Smooth muscle cell (in vitro differentiated cells): ENCODE results near the gene CTDSP2. TPM values are rescaled to one million over a fixed set of nuclear protein-coding genes. Genes with fewer than 3 reads are reported as not detected.

Experiments
- DNase-seq: peaks from one replicate; lab custom pipeline; 2025; ENCODE audit not compliant: unreplicated experiment; lab: John Stamatoyannopoulos, UW
- H2AFZ ChIP-seq: fragments of 200-600 bp; sonication (generic); 2 replicates; pipeline ENCODE4 v1.6.0; 2016; ENCODE audit warnings: antibody characterized with exemption, low read depth, mild to moderate bottlenecking
- H3F3A ChIP-seq: fragments of 200-600 bp; sonication (generic); 2 replicates; pipeline ENCODE4 v1.6.0; 2017; ENCODE audit warnings: antibody characterized with exemption, low read depth
- H3K27ac ChIP-seq: fragments of 200-600 bp; sonication (generic); 2 replicates; pipeline ENCODE4 v1.5.1; 2016; ENCODE audit warnings: low read depth, mild to moderate bottlenecking
- H3K27me3 ChIP-seq: fragments of 200-600 bp; sonication (generic); 2 replicates; pipeline ENCODE4 v1.6.1; 2016; ENCODE audit warnings: low read depth, mild to moderate bottlenecking
- H3K36me3 ChIP-seq: fragments of 200-600 bp; sonication (generic); 2 replicates; pipeline ENCODE4 v1.5.1; 2016; ENCODE audit warnings: low read depth
- H3K4me1 ChIP-seq: fragments of 200-600 bp; sonication (generic); 2 replicates; pipeline ENCODE4 v1.5.1; 2016; ENCODE audit warnings: low read depth
- H3K4me2 ChIP-seq: fragments of 200-600 bp; sonication (generic); 2 replicates; pipeline ENCODE4 v1.6.0; 2016; ENCODE audit warnings: mild to moderate bottlenecking
- H3K4me3 ChIP-seq: fragments of 200-600 bp; sonication (generic); 2 replicates; pipeline ENCODE4 v1.5.1; 2016; ENCODE audit warnings: mild to moderate bottlenecking
- H3K79me2 ChIP-seq: fragments of 200-600 bp; sonication (generic); 2 replicates; pipeline ENCODE4 v1.6.0; 2016; ENCODE audit warnings: low read depth, mild to moderate bottlenecking
- H3K9ac ChIP-seq: fragments of 200-600 bp; sonication (generic); 2 replicates; pipeline ENCODE4 v1.6.0; 2016; ENCODE audit warnings: low read depth
- H3K9me3 ChIP-seq: fragments of 200-600 bp; sonication (generic); replicated peaks from 2 replicates; pipeline ENCODE4 v1.5.1; 2016; ENCODE audit warnings: low read depth
- H4K20me1 ChIP-seq: fragments of 200-600 bp; sonication (generic); 2 replicates; pipeline ENCODE4 v1.6.0; 2016; ENCODE audit warnings: low read depth
- WGBS: methylation state at CpG from one replicate; pipeline ENCODE4 v1.1.7; 2016; ENCODE audit warnings: low lambda C conversion rate; 5-methylcytosine and 5-hydroxymethylcytosine counted together
- polyA plus RNA-seq: library from polyadenylated mRNA; unstranded; fragments of >200 nt; fragmentation: Nextera tagmentation; extraction: Ambion mirVana; gene quantifications from 2 replicates; pipeline ENCODE4 v1.2.1, GENCODE V29; 2016
- total RNA-seq: library from RNA; depleted of rRNA; stranded (reverse); fragments of >200 nt; gene quantifications from 2 replicates; pipeline ENCODE4 v1.2.3, GENCODE V29; 2014
- TF ChIP-seq, protein P1 (sequence below): fragments of 200-600 bp; sonication (generic); IDR thresholded peaks from 2 replicates; pipeline ENCODE4 v1.5.1; 2017; ENCODE audit warnings: borderline replicate concordance, mild to moderate bottlenecking, antibody characterized with exemption; ENCODE audit not compliant: insufficient read depth, poor library complexity, severe bottlenecking

Gene CTDSP2
- total and polyA plus RNA-seq, 2 experiments from 2014 or later = 62.0 to 77.4 TPM

DNA sequence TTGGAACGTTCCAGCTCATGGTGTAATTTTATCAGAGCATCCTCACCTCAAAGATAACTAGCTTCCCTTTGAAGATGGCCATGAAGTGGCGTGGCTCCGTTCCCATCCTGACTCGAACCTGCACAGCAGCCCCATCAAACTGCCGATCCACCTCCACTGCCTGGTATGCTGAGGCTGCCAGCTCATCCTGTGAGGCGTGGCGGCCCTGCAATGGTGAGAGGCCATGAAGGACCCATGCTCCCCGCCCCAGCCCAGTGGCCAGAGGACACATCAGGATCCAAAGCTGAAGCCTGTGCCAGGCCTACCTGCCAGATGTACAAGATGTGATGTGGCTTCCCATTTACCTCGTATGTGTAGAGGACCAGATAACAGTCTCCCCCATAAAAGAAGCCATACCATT is 39.2 kb downstream of the CTDSP2 start:
- TF ChIP-seq, protein P1, sequence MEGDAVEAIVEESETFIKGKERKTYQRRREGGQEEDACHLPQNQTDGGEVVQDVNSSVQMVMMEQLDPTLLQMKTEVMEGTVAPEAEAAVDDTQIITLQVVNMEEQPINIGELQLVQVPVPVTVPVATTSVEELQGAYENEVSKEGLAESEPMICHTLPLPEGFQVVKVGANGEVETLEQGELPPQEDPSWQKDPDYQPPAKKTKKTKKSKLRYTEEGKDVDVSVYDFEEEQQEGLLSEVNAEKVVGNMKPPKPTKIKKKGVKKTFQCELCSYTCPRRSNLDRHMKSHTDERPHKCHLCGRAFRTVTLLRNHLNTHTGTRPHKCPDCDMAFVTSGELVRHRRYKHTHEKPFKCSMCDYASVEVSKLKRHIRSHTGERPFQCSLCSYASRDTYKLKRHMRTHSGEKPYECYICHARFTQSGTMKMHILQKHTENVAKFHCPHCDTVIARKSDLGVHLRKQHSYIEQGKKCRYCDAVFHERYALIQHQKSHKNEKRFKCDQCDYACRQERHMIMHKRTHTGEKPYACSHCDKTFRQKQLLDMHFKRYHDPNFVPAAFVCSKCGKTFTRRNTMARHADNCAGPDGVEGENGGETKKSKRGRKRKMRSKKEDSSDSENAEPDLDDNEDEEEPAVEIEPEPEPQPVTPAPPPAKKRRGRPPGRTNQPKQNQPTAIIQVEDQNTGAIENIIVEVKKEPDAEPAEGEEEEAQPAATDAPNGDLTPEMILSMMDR = no peak
- WGBS = 90% methylated on average over 9 of the region's 9 CpGs
- H3K9me3 ChIP-seq = no peaks in the 10 kb centered on the region
- no peaks in the 10 kb centered on the region for H3F3A ChIP-seq
- no peaks in the 10 kb centered on the region for H3K27me3 ChIP-seq
- no peak overlapping the region for H2AFZ ChIP-seq
- no peaks in the 10 kb centered on the region for H3K79me2 ChIP-seq
- H3K4me3 ChIP-seq = no peak overlapping the region
- no peak overlapping the region for H3K9ac ChIP-seq
- no peaks in the 10 kb centered on the region for H3K4me1 ChIP-seq
- no peak overlapping the region for H3K4me2 ChIP-seq
- no peak for DNase-seq
- no peaks in the 10 kb centered on the region for H4K20me1 ChIP-seq
- no peaks in the 10 kb centered on the region for H3K36me3 ChIP-seq
- H3K27ac ChIP-seq = no peak overlapping the region

DNA sequence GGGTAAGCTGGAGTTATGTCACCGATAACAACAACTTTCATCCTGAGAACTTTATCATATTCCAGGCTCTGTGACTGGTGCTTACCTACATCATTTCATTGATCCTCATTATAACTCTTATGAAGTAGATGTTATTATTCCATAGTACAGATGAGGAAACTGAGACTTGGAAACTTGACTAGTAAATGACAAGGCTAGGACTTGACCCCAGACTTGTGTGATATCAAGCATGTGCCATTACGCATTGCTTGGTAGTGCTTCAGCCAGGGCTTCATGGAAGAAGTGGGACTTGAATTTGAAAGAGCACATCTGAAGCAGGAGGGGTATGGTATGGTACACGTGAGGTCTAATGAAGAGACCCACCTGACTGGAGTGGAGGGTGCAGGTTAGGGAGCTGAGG is 39.9 kb downstream of the CTDSP2 start:
- Histone ChIP-seq H3K27me3 (no peaks in the 10 kb centered on the region), H3K9ac (no peak overlapping the region), H3K36me3 (no peaks in the 10 kb centered on the region), H3K4me1 (no peaks in the 10 kb centered on the region), H3K4me3 (no peak overlapping the region), H3K79me2 (no peaks in the 10 kb centered on the region), H3K27ac (no peak overlapping the region), H3K9me3 (no peaks in the 10 kb centered on the region), H4K20me1 (no peaks in the 10 kb centered on the region), H2AFZ (no peak overlapping the region), H3F3A (no peaks in the 10 kb centered on the region), H3K4me2 (no peak overlapping the region)
- TF ChIP-seq, protein P1 = no peak
- WGBS = 94% methylated on average over 3 of the region's 3 CpGs
- no peak for DNase-seq

- Histone ChIP-seq H3K4me2 (no peak overlapping the region), H3K9me3 (no peaks in the 10 kb centered on the region), H3K27ac (no peak overlapping the region), H3K4me1 (no peaks in the 10 kb centered on the region), H3K27me3 (no peaks in the 10 kb centered on the region), H3K79me2 (no peaks in the 10 kb centered on the region), H3K9ac (no peak overlapping the region), H2AFZ (no peak overlapping the region), H4K20me1 (no peaks in the 10 kb centered on the region), H3K36me3 (peaks cover 4% of the 10 kb centered on the region), H3K4me3 (no peak overlapping the region), H3F3A (no peaks in the 10 kb centered on the region)
- TF ChIP-seq, protein P1 = peak; percentile 74
- WGBS = 64% methylated on average over 9 of the region's 9 CpGs
- DNase-seq = no peak
These were observed 43.1 kb downstream of the CTDSP2 start for GRCh38 chr12:57803319-57803893.

GRCh38 chr12:57802607-57803006 is 43.9 kb downstream of the CTDSP2 start:
- no peaks in the 10 kb centered on the region for H4K20me1 ChIP-seq

More at GRCh38 chr12:57802607-57803006, 43.9 kb downstream of the CTDSP2 start:
- Histone ChIP-seq H3K27me3 (no peaks in the 10 kb centered on the region), H3K9me3 (no peaks in the 10 kb centered on the region), H3K4me3 (no peak overlapping the region), H3F3A (no peaks in the 10 kb centered on the region), H3K9ac (no peak overlapping the region), H3K4me2 (no peak overlapping the region), H3K4me1 (no peaks in the 10 kb centered on the region), H3K27ac (no peak overlapping the region), H3K79me2 (no peaks in the 10 kb centered on the region), H2AFZ (no peak overlapping the region), H3K36me3 (peaks cover 4% of the 10 kb centered on the region)
- TF ChIP-seq, protein P1 = no peak
- 94% methylated on average over 1 of the region's 1 CpG for WGBS
- DNase-seq = no peak
